Karpas-422 (cell line): ENCODE data around the gene CKAP2L. TPM values are rescaled to one million over a fixed set of nuclear protein-coding genes. Genes with fewer than 3 reads are reported as not detected.
A peak's percentile ranks its signal among the peaks of the same experiment; 100 is the strongest.

Experiments used
- DNase-seq: peaks from one replicate; pipeline ENCODE4 v3.0.0-alpha.2; 2015
- H2AFZ ChIP-seq: fragments of 200-600 bp; sonication (generic); 2 replicates; pipeline ENCODE4 v1.6.1; 2014; ENCODE audit warnings: antibody characterized with exemption, low read length, mixed read lengths
- H3K27ac ChIP-seq: fragments of 200-600 bp; sonication (generic); 2 replicates; pipeline ENCODE4 v1.5.1; 2014; ENCODE audit warnings: mild to moderate bottlenecking, low read length, moderate library complexity
- H3K27me3 ChIP-seq: fragments of 200-600 bp; sonication (generic); 2 replicates; pipeline ENCODE4 v1.6.1; 2014; ENCODE audit warnings: low read length, mixed read lengths
- H3K36me3 ChIP-seq: fragments of 200-600 bp; sonication (generic); 2 replicates; pipeline ENCODE4 v1.6.1; 2014; ENCODE audit warnings: low read length, mixed read lengths; ENCODE audit not compliant: insufficient read depth
- H3K4me1 ChIP-seq: fragments of 200-600 bp; sonication (generic); 2 replicates; pipeline ENCODE4 v1.6.1; 2014; ENCODE audit warnings: mild to moderate bottlenecking, low read length, mixed read lengths
- H3K4me2 ChIP-seq: fragments of 200-600 bp; sonication (generic); 2 replicates; pipeline ENCODE4 v1.6.1; 2014; ENCODE audit warnings: low read length, low read depth, mild to moderate bottlenecking; ENCODE audit not compliant: poor library complexity, severe bottlenecking
- H3K4me3 ChIP-seq: fragments of 200-600 bp; sonication (generic); 2 replicates; pipeline ENCODE4 v1.5.1; 2014; ENCODE audit warnings: mild to moderate bottlenecking, antibody characterized with exemption, low read length, mixed read lengths
- H3K79me2 ChIP-seq: fragments of 200-600 bp; sonication (generic); 2 replicates; pipeline ENCODE4 v1.6.1; 2014; ENCODE audit warnings: mild to moderate bottlenecking, low read length, mixed read lengths
- H3K9ac ChIP-seq: fragments of 200-600 bp; sonication (generic); 2 replicates; pipeline ENCODE4 v1.6.0; 2014; ENCODE audit warnings: low read length
- H3K9me2 ChIP-seq: fragments of 200-600 bp; sonication (generic), shearing (Covaris generic); replicated peaks from 2 replicates; pipeline ENCODE4 v1.6.0; 2014; ENCODE audit warnings: mild to moderate bottlenecking, low read length, moderate library complexity; ENCODE audit not compliant: insufficient read depth
- H3K9me3 ChIP-seq: fragments of 300-700, 200-600 bp; sonication (generic); 2 replicates; pipeline ENCODE4 v1.6.1; 2014; ENCODE audit warnings: low read length, mixed read lengths
- H4K20me1 ChIP-seq: fragments of 200-600 bp; sonication (generic); 2 replicates; pipeline ENCODE4 v1.6.1; 2014; ENCODE audit warnings: mild to moderate bottlenecking, antibody characterized with exemption, low read length, low read depth; ENCODE audit not compliant: insufficient read depth
- total RNA-seq: library from RNA; depleted of rRNA; stranded (reverse); fragments of >200 nt; shearing (Covaris generic); gene quantifications from 2 replicates; pipeline ENCODE4 v1.2.3, GENCODE V29; 2014; ENCODE audit warnings: low replicate concordance

The CKAP2L gene
- total RNA-seq, 1 experiment from 2014 or later, result 17.0 TPM

- DNase-seq, result no peak
- no peak overlapping the region for H3K9ac ChIP-seq
- no peaks in the 10 kb centered on the region for H3K9me3 ChIP-seq
- H3K4me1 ChIP-seq, result no peaks in the 10 kb centered on the region
- H2AFZ ChIP-seq, result no peak overlapping the region
- no peak overlapping the region for H3K4me2 ChIP-seq
- no peak overlapping the region for H3K4me3 ChIP-seq
- no peaks in the 10 kb centered on the region for H3K36me3 ChIP-seq
- H3K9me2 ChIP-seq, result no peaks in the 10 kb centered on the region
- no peaks in the 10 kb centered on the region for H3K79me2 ChIP-seq
- H4K20me1 ChIP-seq, result no peaks in the 10 kb centered on the region
- H3K27ac ChIP-seq, result no peak overlapping the region
- H3K27me3 ChIP-seq, result no peaks in the 10 kb centered on the region
Measured at GRCh38 chr2:112807233-112807807, 42.9 kb upstream of the CKAP2L start.

- H3K4me3 ChIP-seq, result no peak overlapping the region
- no peaks in the 10 kb centered on the region for H3K79me2 ChIP-seq
- no peaks in the 10 kb centered on the region for H3K27me3 ChIP-seq
- H3K27ac ChIP-seq, result no peak overlapping the region
- no peaks in the 10 kb centered on the region for H3K9me3 ChIP-seq
- no peak overlapping the region for H3K4me2 ChIP-seq
- DNase-seq, result no peak
- no peaks in the 10 kb centered on the region for H3K4me1 ChIP-seq
- no peak overlapping the region for H3K9ac ChIP-seq
- H3K9me2 ChIP-seq, result no peaks in the 10 kb centered on the region
- no peaks in the 10 kb centered on the region for H3K36me3 ChIP-seq
- H2AFZ ChIP-seq, result no peak overlapping the region
- H4K20me1 ChIP-seq, result no peaks in the 10 kb centered on the region
Measured at GRCh38 chr2:112805542-112805941, 41.1 kb upstream of the CKAP2L start.

- no peak for DNase-seq
- Histone ChIP-seq H3K9ac (no peak overlapping the region), H2AFZ (no peak overlapping the region), H3K27me3 (no peaks in the 10 kb centered on the region), H3K79me2 (no peaks in the 10 kb centered on the region), H3K9me3 (no peaks in the 10 kb centered on the region), H3K9me2 (no peaks in the 10 kb centered on the region), H3K27ac (no peak overlapping the region), H4K20me1 (no peaks in the 10 kb centered on the region), H3K4me2 (no peak overlapping the region), H3K4me1 (no peaks in the 10 kb centered on the region), H3K36me3 (no peaks in the 10 kb centered on the region), H3K4me3 (no peak overlapping the region)
Measured at GRCh38 chr2:112803691-112804521, 39.5 kb upstream of the CKAP2L start.

- Histone ChIP-seq H2AFZ (no peak overlapping the region), H4K20me1 (no peaks in the 10 kb centered on the region), H3K9me2 (no peaks in the 10 kb centered on the region), H3K9me3 (no peaks in the 10 kb centered on the region), H3K79me2 (no peaks in the 10 kb centered on the region), H3K36me3 (no peaks in the 10 kb centered on the region), H3K27ac (no peak overlapping the region), H3K9ac (no peak overlapping the region), H3K4me3 (no peak overlapping the region), H3K27me3 (no peaks in the 10 kb centered on the region), H3K4me1 (no peaks in the 10 kb centered on the region), H3K4me2 (no peak overlapping the region)
- no peak for DNase-seq
Measured at GRCh38 chr2:112800881-112801583, 36.6 kb upstream of the CKAP2L start.

- Histone ChIP-seq H2AFZ (no peak overlapping the region), H3K9me2 (no peaks in the 10 kb centered on the region), H3K9ac (no peak overlapping the region), H3K27ac (no peak overlapping the region), H3K4me1 (peaks cover 2% of the 10 kb centered on the region), H3K79me2 (no peaks in the 10 kb centered on the region), H4K20me1 (no peaks in the 10 kb centered on the region), H3K4me3 (no peak overlapping the region), H3K9me3 (no peaks in the 10 kb centered on the region), H3K4me2 (no peak overlapping the region), H3K27me3 (no peaks in the 10 kb centered on the region), H3K36me3 (no peaks in the 10 kb centered on the region)
- no peak for DNase-seq
Measured at GRCh38 chr2:112798979-112799975, 34.9 kb upstream of the CKAP2L start.

- Histone ChIP-seq H3K27me3 (no peaks in the 10 kb centered on the region), H3K27ac (no peak overlapping the region), H4K20me1 (no peaks in the 10 kb centered on the region), H3K9ac (no peak overlapping the region), H3K4me1 (peaks cover 10% of the 10 kb centered on the region), H2AFZ (no peak overlapping the region), H3K9me3 (no peaks in the 10 kb centered on the region), H3K4me2 (no peak overlapping the region), H3K36me3 (no peaks in the 10 kb centered on the region), H3K79me2 (no peaks in the 10 kb centered on the region), H3K9me2 (no peaks in the 10 kb centered on the region), H3K4me3 (no peak overlapping the region)
- DNase-seq, result peak; percentile 6
Measured at GRCh38 chr2:112796486-112796885, 32.1 kb upstream of the CKAP2L start.

DNA sequence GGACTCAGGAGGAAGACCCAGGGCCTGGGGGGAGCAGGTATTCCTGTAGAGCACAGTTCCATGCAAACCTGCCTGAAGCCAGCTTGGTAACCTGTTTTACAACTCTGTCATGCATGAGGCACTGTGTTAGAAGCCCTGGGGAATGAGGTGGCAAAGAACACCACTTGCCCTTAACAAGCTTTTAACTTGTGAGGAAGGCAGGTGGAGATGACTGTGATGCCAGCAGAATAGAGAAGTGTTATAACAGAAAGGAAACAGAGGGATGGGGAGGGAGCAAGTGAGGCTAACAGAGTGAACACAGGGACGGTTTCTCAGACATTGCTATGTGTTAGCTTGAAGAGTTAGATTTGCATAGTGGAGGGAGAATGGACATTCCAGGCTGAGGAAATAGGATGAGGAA is 31.4 kb upstream of the CKAP2L start:
- peaks cover 10% of the 10 kb centered on the region for H3K4me1 ChIP-seq
- H2AFZ ChIP-seq, result no peak overlapping the region
- H4K20me1 ChIP-seq, result no peaks in the 10 kb centered on the region
- H3K79me2 ChIP-seq, result no peaks in the 10 kb centered on the region
- no peak overlapping the region for H3K9ac ChIP-seq
- no peaks in the 10 kb centered on the region for H3K9me2 ChIP-seq
- no peak overlapping the region for H3K4me2 ChIP-seq
- H3K27ac ChIP-seq, result no peak overlapping the region
- H3K4me3 ChIP-seq, result no peak overlapping the region
- no peaks in the 10 kb centered on the region for H3K36me3 ChIP-seq
- no peaks in the 10 kb centered on the region for H3K27me3 ChIP-seq
- peak; percentile 40 for DNase-seq
- H3K9me3 ChIP-seq, result no peaks in the 10 kb centered on the region
